NCI-H1417 treated with DMSO at 0.1 percent for 48 hours (cell line): ENCODE measurements around the gene ADK.
"Not testable (repeated sequence)": the region's sequence is repeated elsewhere in the genome, so short reads cannot be mapped to it uniquely, and the experiment has no call there.

Experiments used
- DNase-seq: peaks from one replicate; lab custom pipeline; 2025; lab: John Stamatoyannopoulos, UW

Gene ADK

DNA sequence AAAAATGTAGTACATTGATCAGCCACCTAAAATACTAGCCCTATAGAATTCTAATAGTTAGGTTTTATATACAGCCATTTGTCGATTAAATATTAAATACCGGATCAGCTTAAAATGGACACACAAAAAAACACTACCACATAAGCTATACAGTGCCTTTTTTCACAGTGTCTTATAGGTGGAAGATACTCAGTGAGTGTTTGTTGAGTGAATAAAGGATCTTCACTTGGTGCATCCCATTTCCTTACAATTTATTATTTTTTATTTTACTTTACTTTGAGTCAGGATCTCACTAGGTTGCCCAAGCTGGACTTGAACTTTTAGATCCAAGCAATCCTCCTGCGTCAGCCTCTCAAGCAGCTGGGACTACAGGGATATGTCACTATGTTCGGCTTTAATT is 340.0 kb downstream of the ADK start:
- no peak for DNase-seq

DNA sequence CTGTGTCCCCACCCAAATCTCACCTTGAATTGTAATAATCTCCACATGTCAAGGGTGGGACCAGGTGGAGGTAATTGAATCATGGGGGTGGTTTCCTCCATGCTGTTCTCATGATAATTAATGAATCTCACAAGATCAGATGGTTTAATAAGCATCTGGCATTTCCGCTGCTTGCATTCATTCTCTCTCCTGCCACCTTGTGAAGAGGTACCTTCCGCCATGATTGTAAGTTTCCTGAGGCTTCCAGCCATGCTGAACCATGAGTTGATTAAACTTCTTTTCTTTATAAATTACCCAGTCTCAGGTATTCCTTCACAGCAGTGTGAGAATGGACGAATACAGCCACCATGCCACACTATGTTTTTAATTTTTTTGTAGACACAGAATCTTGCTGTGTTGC is 345.3 kb downstream of the ADK start:
- not testable (repeated sequence) for DNase-seq

DNA sequence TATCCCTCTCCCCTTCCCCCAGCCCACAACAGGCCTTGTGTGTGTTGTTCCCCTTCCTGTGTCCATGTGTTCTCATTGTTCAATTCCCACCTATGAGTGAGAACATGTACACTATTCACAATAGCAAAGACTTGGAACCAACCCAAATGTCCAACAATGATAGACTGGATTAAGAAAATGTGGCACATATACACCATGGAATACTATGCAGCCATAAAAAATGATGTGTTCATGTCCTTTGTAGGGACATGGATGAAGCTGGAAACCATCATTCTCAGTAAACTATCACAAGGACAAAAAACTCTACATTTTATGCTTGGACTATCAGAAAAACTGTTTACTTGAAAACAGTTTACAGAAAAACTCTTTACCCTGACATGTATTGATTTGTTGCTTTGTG is 347.6 kb downstream of the ADK start:
- not testable (repeated sequence) for DNase-seq

DNA sequence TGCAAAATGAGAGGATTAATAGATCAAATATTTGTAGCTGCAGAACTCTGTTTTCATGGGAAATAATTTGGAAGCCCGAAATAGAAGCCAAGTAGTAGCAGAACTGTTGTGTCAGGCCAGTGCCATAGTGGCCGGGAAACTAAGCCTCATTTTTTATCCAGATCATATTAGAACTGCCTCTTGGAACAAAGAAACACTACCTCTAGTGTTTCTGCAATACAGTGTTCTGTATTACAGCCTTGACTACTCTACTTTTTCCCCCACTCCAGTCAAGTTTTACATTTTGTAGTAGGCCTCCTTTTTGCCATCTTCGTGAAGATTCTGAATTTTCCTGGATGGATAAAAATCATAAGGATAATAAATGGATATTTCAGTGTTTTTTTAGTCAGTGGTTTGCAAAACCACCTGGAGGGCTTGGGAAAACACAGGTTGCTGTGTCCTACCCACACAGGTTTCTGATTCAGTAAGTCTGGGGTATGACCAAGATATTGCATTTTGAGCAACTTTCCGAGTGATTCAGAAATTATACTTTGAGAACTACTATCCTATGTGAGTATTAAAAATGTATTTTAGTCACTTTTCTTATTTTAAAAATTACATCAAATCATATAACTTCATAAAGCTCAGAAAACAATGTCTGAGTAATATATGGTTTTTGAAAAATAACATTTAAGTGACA is 349.1 kb downstream of the ADK start:
- no peak for DNase-seq

DNA sequence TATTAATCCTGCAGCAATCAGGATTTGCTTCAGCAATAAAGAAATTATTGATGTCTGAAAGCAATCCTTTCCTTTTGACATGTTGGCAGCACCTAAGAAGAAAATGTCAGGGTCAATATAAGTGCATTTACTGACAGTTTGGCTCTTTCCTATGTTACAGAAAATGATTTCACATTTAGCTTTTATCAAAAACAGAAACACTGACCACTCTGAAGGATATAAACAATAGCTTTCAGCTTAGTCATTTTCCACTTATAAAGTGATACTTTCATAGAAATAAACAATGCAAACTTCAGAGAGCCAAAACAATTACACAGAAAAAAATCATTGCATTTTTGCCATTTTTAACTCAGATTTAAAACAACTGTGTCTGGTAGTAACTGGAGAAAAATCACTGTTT is 349.8 kb downstream of the ADK start:
- no peak for DNase-seq

DNA sequence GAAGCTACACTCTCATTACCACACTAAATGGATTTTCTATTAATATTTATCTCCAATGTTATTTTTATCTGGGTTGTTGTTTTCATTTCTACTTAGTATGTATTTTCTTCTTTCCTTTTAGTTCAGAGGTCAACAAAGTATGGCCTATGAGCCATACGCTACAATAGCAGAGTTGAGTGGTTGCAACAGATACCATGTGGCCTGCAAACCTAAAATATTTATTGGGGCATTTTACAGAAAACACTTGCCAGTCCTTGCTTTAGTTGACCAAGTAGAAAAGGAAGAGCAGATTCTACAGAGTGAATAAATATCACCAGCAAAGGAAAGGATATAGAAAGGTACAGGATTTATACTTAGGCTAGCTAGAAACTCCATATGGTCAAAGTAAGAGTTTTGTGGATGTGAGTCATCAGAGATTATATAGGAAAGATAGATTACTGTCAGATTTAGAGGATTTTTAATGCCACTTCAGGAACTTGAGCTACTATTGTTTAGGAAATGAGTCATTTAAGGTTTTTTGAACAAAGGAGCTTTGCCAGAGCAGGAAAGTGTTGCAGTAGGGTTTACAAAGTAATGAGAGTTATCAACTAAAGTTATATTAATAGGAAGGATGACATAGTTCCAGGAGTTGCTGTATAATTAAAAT is 352.1 kb downstream of the ADK start:
- no peak for DNase-seq

DNA sequence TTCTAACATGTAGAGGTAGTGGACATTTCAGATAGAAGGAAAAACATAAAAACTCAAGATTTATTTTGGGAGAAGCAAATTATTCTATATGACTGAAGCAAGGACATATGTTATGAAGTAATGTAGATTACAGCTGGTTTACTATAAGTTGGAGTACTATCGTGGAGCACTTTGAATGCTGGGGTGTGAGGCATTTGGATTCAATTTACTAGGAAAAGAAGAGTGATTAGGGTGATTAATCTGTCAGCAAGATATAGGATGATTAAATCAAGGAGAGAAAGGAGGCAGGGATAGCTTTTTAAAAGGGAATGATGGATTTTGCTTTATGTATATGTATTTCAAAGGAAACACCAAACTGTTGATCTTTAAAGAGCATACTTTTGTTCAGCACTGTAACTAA is 356.9 kb downstream of the ADK start:
- no peak for DNase-seq

DNA sequence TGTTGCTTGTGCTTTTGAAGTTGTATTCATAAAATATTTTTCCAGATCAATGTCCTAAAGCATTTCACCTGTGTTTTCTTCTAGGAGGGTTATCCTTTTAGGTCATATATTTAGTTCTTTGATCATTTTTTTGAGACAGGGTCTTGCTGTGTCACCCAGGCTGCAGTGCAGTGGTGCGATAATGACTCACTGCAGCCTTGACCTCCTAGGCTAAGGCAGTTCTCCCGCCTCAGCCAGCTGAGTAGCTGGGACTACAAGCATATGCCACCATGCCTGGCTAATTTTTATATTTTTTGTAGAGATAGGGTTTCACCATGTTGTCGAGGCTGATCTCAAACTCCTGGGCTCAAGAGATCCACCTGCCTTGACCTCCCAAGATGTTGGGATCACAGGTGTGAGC is 359.6 kb downstream of the ADK start:
- DNase-seq, result no peak

DNA sequence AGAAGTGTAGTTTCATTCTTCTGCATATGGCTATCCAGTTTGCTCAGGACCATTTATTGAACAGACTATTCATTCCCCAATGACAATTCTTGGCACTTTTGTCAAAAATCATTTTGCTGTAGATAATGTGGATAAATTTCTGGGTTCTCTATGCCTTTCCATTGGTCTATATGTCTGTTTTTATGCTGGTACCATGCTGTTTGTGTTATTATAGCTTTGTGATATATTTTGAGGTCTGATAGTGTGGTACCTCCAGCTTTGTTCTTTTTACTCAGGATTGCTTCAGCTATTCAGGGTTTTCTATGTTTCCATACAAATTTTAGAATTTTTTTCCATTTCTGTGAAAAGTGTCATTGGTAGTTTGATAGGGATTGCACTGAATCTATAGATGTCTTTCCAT is 360.0 kb downstream of the ADK start:
- DNase-seq, result no peak

DNA sequence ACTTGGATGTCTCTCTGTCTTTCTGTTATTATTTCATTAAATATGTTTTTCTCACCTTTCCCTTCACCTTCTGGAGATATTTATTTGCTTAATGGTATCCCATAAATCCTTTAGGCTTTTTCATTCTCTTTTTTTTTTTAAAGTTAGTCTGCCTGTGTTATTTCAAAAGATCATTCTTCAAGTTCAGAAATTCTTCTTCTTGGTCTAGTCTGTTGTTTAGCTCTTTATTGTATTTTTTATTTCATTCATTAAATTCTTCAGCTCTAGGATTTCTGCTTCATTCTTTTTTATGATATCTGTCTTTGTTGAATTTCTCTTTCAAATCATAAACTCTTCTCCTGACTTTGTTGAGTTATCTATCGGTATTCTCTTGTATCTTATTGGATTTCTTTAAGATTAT is 363.3 kb downstream of the ADK start:
- DNase-seq, result no peak

DNA sequence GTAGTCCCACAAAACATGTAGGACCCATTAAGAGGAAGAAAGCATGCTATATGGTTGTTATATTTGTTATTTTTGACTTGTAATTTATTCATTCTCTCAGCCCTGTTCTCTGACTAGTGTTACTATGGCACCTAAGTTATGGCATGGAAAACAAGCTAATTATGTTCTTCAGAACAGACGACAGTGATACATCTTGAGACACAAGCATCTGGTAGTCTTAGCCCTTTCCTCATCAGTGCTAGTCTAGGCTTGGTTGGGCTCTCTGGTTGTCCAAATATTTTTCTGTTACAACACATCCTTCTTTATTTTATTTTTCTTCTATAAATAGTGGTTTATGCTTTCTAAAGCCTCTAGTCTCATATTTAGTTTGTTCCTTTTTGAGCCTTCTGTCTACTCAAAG is 367.0 kb downstream of the ADK start:
- DNase-seq, result no peak

DNA sequence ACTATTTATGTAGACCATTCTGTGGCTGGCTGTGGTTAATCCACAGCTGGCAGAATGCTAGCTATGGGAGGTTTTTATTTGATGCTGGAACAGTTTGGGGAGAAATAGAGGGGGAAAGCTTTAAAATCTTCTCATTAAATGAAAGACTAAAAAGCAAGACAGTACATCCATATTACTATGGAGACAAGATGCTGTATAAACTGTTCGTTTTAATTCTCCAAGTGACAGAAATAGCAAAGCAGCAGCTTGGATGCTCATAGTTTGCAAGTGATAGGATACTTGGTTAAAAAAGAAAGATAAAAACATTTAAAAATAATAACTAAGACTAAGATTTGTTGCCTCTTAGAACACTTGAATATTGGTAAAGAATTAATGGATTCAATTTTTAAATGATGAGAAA is 370.5 kb downstream of the ADK start:
- no peak for DNase-seq

DNA sequence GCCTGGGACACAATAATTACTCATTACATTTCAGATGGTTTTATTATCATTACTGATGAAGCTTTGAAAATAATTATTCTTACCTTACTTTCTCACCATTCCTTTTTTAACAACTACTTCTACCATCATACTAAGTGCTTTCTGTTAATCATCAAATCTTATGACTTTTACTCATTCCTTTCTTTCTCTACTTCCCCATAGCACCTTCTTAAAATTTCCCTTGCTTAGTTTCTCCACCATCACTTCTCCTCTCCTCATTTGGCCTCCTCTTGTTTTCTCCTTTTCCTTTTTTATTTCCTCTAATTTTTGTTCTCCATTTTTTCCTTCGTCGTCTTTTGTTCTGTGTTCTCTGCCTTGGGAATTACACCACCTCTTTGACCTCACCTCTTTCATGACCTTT is 372.2 kb downstream of the ADK start:
- no peak for DNase-seq

DNA sequence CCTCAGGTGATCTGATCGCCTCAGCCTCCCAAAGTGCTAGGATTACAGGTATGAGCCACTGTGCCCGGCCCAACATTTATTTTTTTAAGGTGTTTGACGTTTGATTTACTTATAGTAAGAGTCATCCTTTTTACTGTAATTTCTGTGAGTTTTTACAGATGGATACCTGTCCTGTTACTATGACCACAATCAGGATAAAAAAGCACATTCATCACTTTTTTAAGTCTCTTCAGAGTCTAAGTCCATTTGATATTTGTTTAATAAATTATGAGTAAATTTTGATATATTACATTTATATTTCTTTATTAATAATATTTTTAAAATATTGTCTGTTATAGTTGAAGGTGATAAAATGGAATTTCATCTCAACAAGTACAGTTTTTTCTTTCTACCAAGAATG is 374.9 kb downstream of the ADK start:
- no peak for DNase-seq

DNA sequence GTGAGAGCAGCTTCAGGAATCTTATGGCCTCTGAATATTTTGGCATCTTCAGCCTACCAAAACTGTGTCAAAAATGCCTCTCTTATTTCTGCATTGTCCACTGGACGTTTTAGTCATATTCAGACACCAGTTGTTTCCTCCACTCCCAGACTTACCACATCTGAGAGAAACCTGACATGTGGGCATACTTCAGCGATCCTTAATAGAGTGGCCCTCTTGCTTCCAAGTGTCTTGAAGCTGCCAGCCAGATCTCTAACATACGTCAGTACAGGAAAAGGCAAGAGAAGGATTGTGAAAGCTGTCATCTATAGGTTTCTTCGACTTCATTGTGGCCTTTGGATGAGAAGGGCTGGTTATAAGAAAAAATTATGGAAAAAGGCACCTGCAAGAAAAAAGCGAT is 376.6 kb downstream of the ADK start:
- not testable (repeated sequence) for DNase-seq

DNA sequence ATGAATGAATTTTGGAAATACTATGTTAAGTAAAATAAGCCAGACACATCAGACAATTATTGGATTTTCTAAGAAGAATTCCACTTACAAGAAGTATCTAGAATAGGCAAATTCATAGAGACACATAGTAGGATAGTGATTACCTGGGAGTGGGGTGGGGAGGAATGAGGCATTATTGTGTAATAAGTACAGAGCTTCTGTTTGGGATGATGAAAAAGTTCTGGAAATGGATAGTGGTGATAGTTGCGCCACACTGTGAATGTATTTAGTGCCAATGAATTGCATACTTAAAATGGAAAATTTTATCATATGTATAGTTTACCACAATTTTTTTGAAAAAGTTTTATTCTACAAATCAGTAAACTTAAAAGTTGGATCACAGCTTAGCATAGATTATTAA is 378.2 kb downstream of the ADK start:
- no peak for DNase-seq

DNA sequence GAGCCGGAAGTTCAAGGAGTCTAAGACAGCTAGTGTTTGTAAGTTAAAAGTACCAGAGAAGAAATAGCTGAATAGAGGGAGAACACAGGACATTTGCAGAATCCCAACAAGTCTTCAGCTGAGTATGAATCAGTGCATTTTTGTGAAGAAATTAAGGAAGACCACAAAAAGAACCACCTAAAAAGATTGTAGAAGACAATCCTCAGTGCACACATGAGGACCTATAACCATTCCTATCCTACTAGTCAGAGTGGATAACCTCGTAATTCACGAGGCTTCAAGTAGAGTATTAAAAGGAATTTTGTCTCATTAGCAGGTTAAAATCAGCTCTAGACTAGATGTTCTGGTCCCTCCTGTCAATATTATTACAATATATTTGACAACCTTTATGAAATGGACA is 380.0 kb downstream of the ADK start:
- DNase-seq, result no peak

DNA sequence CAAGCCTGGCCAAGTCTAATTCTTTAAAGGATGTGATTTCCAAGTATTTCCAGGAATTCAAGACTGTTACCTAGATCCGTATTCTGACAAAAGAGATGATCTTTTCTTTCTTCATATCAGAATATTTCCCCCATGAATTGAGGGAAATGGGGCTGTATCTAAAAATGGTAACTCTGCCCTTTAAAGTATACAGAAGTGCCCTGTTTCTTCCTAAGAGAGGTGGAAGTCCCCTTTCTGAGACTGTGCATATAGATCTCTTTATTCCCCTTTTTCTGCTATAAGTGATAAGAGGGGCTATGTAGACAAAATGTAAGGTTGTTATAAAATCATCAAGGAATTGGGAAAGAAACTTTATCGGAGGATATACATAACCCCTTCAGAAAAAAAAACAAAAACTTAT is 388.3 kb downstream of the ADK start:
- no peak for DNase-seq

DNA sequence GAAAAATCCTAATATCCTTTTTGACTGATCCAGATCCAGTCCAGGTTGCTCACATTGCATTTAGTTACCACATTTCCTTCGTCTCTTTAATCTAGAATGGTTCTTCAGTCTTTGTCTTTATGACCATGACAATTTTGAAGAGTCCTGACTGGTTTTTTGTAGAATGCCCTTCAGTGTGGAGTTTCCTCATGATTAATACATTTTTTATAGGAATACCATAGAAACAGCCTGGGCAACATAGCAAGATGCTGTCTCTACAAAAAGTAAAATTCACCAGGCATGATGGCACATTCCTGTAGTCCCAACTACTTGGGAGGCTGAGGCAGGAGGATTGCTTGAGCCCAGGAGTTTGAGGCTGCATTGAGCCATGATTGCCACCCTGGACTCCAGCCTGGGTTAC is 390.4 kb downstream of the ADK start:
- no peak for DNase-seq

DNA sequence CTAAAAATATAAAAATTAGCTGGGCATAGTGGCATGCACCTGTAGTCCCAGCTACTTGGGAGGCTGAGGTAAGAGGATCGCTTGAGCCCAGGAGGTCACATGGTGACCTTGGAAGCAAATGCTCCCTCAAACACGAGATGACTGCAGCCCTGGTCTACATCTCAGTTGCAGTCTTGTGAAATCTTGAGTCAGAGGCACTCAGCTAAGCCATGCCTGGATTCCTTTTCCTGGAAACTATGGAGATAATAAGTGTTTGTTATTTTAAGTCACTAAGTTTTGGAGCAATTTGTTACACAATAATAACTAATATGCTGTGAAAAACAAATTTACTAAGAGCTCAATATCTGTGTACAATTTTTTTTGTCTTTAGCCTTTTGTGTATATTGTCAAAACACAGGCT is 391.1 kb downstream of the ADK start:
- DNase-seq, result no peak

DNA sequence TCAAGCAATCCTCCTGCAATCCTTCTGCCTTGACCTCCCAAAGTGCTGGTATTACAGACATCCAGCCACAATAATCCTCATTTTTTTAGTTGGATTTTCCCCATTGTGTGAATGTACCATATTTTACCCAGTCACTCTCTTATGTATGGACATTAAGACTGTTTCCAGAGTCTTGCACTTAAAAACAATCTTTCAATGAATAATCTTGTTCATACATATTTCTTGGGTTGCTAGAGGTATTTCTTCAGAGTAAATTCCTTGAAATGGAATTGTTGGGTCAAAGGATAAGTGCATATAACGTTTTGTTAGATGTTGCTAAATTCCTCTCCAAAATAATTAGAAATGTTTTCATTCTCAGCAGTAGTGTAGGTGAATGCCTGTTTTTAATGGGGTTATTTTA is 392.3 kb downstream of the ADK start:
- no peak for DNase-seq

DNA sequence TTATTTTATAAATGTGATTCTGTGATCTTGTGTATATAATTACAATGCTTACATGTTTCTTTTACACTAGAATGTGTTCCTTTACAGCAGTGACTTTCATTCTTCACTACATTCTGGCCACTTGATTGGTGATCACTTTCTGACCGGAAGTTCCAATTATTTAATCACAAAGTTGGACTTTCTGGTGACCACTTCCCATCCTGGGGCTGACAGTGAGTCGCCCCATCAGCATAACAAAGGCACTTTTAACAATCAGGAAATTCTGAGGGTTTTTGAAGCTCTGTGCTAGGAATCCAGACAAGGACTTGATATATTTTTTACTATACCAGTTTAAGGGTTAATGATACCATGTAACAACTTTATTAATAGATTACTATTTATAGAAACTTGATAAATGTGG is 393.1 kb downstream of the ADK start:
- no peak for DNase-seq

DNA sequence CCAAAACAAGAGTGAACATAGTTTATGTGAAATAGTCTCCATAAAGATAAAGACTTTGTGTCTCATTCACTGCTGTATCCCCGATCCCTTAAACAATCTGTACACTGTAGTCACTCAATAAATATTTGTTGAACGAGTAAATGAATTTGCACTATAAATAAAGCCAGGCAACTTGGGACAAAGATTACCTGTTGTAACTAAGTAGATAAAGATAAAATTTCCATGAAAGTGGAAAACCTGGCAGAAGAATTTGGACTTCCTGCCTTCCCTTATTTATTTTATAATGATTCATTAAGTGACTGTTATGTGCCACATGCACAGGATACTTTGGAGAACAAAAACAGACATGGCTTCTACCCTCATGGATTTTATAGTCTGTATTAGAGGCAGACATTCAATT is 397.7 kb downstream of the ADK start:
- no peak for DNase-seq

DNA sequence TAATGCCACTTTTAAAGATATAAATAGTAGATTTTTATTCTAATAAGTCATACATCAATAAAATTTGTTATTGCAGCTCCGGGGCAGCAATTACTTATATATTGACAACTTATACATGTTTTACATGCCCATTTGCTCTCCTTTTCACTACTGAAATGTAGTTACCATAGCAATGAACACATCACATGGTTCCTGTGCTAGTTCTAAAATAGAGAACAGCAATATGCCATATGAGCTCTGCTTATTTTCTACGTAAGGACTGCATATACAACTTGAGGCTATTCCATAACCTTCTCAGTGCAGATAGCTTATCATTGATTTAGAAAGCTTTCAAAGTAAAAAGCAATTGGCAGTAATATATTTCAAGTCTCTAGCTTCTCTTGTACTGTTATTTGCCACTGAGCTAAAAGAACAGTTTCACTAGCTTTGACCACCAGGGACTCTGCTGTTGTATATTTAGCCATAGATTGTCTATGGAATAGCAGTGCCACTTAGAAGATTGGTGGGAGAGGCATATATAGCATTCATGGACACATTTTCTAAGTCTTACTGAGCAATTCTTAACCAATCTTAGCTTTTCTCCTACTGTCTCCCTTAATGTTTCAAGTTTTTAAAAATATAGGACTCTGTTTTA is 405.2 kb downstream of the ADK start:
- DNase-seq, result no peak
